Measurements from ENCODE around the gene FARP1. TPM values are rescaled to one million over a fixed set of nuclear protein-coding genes. Genes with fewer than 3 reads are reported as not detected.

The FARP1 gene
- polyA plus RNA-seq, 4 donors, result 244 to 270 (median 266) TPM

GRCh38 chr13:98275681-98276171 is 132.8 kb downstream of the FARP1 start:
- no peak for DNase-seq (ENCODE audit: low read depth in 4 of 4, low spot score in 3 of 4)

GRCh38 chr13:98276486-98276885 is 133.6 kb downstream of the FARP1 start:
- no peak for DNase-seq (ENCODE audit: low read depth in 4 of 4, low spot score in 3 of 4)

GRCh38 chr13:98278068-98278724 is 135.3 kb downstream of the FARP1 start:
- DNase-seq (ENCODE audit: low read depth in 4 of 4, low spot score in 3 of 4), result no peak

DNA sequence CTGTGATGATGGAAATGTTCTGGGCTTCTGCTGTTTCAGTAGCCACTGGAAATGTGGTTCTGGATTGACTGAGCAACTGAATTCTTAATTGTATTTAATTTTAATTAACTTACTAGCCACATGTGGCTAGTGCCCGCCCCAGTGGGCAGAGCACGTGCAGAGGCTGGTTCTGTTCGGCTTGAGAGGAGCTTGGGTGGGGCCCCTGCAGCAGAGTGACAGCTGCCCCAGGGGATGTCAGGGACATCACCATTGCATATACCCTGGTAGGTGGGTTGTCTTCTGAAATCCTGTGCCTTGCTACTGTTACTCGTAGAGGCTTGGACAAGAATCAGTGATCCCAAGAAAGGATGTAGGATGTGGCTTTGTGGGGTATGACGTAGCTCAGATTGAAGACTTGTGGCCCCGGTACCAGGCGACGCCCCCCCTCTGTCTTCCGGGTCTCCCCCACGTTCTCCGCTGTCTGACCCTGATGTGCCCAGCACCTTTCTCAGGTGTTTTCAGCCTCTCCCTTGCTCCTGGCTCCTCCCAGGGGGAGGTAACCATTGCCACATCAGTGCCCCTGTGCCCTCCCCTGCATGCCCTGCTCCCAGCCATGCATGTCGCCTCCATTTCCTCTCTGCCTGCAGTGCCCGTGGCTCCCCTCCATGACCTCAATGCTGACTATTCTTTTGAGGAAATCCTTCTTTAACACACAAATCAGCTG is 136.7 kb downstream of the FARP1 start:
- DNase-seq (ENCODE audit: low read depth in 4 of 4, low spot score in 3 of 4), result peak in 3 of 4 donors; percentile 72 to 82 (median 80)

GRCh38 chr13:98280176-98280510 is 137.2 kb downstream of the FARP1 start:
- no peak for DNase-seq (ENCODE audit: low read depth in 4 of 4, low spot score in 3 of 4)

GRCh38 chr13:98284679-98285078 is 141.8 kb downstream of the FARP1 start:
- DNase-seq (ENCODE audit: low read depth in 4 of 4, low spot score in 3 of 4), result no peak

DNA sequence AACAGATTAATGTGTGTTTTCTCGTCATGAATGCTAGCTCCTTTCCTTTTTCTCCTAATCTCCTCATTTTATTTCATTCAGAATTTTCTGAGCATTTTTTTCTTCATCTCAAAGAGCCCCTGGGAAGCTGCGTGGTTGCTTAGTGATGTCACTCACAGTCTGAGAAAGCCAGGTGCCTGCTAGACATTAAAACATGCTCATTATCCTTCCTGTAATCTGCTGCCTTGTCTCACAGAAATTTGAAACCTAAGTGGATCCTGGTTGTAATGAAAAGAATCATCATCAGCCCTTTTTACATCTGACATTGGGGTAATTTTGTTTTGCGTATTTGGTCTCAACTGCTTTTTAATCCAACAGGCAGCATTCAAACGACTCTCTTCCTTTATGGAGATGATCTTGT is 142.4 kb downstream of the FARP1 start:
- DNase-seq (ENCODE audit: low read depth in 4 of 4, low spot score in 3 of 4), result no peak

- no peak for DNase-seq (ENCODE audit: low read depth in 4 of 4, low spot score in 3 of 4)
Observed at GRCh38 chr13:98285852-98286594, 143.1 kb downstream of the FARP1 start.

GRCh38 chr13:98286799-98287198 is 143.9 kb downstream of the FARP1 start:
- no peak for DNase-seq (ENCODE audit: low read depth in 4 of 4, low spot score in 3 of 4)

GRCh38 chr13:98288211-98288610 is 145.3 kb downstream of the FARP1 start:
- DNase-seq (ENCODE audit: low read depth in 4 of 4, low spot score in 3 of 4), result no peak

- DNase-seq (ENCODE audit: low read depth in 4 of 4, low spot score in 3 of 4), result no peak
Observed at GRCh38 chr13:98289339-98289945, 146.5 kb downstream of the FARP1 start.

DNA sequence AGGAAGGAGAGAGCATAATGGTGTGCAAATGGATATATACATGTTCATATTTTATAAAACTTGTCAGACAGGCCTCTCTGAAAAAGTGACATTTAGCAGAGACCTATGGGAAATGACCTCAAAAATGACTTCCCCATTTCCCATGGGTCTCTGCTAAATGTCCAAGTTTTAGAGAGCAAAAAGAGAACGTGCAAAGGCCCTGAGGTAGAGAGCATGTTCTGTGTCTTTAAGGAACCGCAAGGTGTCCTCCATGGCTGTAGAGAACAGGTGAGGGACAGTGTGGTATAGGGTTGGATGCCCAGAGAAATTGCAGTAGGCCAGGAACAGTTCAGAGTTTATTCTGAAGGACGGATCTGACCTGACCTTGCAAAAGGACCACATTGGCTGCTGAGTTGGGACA is 147.4 kb downstream of the FARP1 start:
- DNase-seq (ENCODE audit: low read depth in 4 of 4, low spot score in 3 of 4), result no peak

GRCh38 chr13:98291658-98292057 is 148.8 kb downstream of the FARP1 start:
- no peak for DNase-seq (ENCODE audit: low read depth in 4 of 4, low spot score in 3 of 4)

- DNase-seq (ENCODE audit: low read depth in 4 of 4, low spot score in 3 of 4), result no peak
Observed at GRCh38 chr13:98293103-98293502, 150.2 kb downstream of the FARP1 start.

GRCh38 chr13:98293570-98294142 is 150.8 kb downstream of the FARP1 start:
- no peak for DNase-seq (ENCODE audit: low read depth in 4 of 4, low spot score in 3 of 4)

DNA sequence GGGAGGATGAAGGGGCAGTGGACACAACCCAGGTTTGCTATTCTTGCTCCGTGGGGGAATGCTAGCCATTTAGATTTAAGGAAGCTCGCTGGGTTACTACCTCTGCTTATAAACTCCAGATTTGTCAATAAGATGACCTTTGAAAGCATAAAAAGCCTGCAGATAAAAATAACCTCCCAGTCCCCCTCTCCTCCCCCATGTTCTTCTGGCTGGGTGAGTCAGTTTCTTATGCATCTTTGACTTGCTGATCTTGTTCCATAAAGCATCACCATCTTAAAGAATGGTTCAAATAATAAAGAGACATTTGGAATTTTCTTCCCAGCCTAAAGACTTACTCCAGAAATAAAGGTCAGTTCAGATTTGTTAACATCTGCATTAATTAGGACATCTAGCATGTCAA is 152.5 kb downstream of the FARP1 start:
- DNase-seq (ENCODE audit: low read depth in 4 of 4, low spot score in 3 of 4), result no peak

- DNase-seq (ENCODE audit: low read depth in 4 of 4, low spot score in 3 of 4), result no peak
Observed at GRCh38 chr13:98297051-98297450, 154.2 kb downstream of the FARP1 start.

DNA sequence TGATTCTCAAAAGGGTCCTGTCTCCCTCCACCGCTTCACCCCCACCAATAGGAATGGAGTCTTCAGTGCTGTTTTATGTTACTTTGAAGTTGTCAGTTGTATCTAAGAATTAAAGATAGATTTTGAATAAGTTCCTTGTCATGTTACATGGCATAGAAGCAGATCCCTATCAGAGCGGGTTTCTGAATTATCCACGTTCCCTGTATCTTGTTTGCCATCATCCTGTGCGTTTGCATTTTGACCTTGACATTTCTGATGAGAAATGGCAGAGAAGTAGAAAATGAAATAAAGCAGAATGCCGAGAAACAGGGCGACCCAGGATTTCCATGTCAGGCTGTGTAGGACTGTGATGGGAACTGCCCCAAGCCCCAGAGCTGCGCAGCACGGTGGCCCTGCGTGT is 154.9 kb downstream of the FARP1 start:
- DNase-seq (ENCODE audit: low read depth in 4 of 4, low spot score in 3 of 4), result no peak

DNA sequence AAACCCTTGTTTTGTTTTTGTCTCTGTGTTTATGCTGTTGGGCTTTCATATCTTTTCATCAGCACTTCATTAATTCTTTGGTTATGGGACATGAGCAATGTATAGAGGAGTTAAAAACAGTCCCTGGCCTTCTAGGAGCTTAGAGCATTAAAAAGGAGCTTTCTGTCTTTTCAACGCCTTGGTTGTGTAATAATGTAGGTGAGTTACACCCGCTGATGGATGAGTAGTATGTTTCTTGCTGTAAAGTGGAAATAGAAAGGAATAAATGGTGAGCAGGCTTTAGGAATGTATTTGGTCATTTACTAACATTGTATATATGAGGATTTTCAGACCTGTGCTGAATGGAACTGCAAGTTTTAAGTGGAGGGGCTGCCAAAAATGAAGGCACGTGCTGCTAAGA is 155.7 kb downstream of the FARP1 start:
- DNase-seq (ENCODE audit: low read depth in 4 of 4, low spot score in 3 of 4), result no peak

- no peak for DNase-seq (ENCODE audit: low read depth in 4 of 4, low spot score in 3 of 4)
Observed at GRCh38 chr13:98299235-98299965, 156.5 kb downstream of the FARP1 start.

All from right renal pelvis (tissue), 4 donors.